ENCODE data around the gene TRAF3. TPM values are rescaled to one million over a fixed set of nuclear protein-coding genes. Genes with fewer than 3 reads are reported as not detected.

The TRAF3 gene
- total RNA-seq, 6 experiments from 2014 or later = 19.9 to 28.8 (median 22.6) TPM

- Mint-ChIP-seq H3K4me1 (ENCODE audit: low read depth) (peaks cover 20% of the 10 kb centered on the region), H3K36me3 (ENCODE audit: low read depth) (no peaks in the 10 kb centered on the region), H3K9me3 (no peaks in the 10 kb centered on the region), H3K4me3 (no peak overlapping the region), H3K27me3 (ENCODE audit: insufficient read depth) (no peaks in the 10 kb centered on the region), H3K27ac (no peak overlapping the region)
- TF ChIP-seq CTCF (IDR thresholded peaks at IDR 0.05) = no peak
- no peak for DNase-seq
Measured at GRCh38 chr14:102811254-102811963, 34.2 kb downstream of the TRAF3 start.

GRCh38 chr14:102811971-102812370 lies 34.7 kb downstream of the TRAF3 start:
- H3K4me1 Mint-ChIP-seq (ENCODE audit: low read depth) = peaks cover 18% of the 10 kb centered on the region
- DNase-seq = no peak
- H3K9me3 Mint-ChIP-seq = no peaks in the 10 kb centered on the region
- no peaks in the 10 kb centered on the region; the same call in 1 of the 2 replicates for H3K27me3 Mint-ChIP-seq (ENCODE audit: insufficient read depth)
- no peaks in the 10 kb centered on the region for H3K36me3 Mint-ChIP-seq (ENCODE audit: low read depth)
- H3K27ac Mint-ChIP-seq = no peak overlapping the region
- TF ChIP-seq CTCF (IDR thresholded peaks at IDR 0.05) = no peak
- no peak overlapping the region for H3K4me3 Mint-ChIP-seq

GRCh38 chr14:102813691-102814090 lies 36.4 kb downstream of the TRAF3 start:
- H3K4me3 Mint-ChIP-seq = no peak overlapping the region
- H3K9me3 Mint-ChIP-seq = no peaks in the 10 kb centered on the region
- no peak for DNase-seq
- H3K27ac Mint-ChIP-seq = no peak overlapping the region
- H3K4me1 Mint-ChIP-seq (ENCODE audit: low read depth) = peaks cover 24% of the 10 kb centered on the region
- no peak for TF ChIP-seq CTCF (IDR thresholded peaks at IDR 0.05)
- H3K36me3 Mint-ChIP-seq (ENCODE audit: low read depth) = no peaks in the 10 kb centered on the region
- H3K27me3 Mint-ChIP-seq (ENCODE audit: insufficient read depth) = no peaks in the 10 kb centered on the region; the same call in 1 of the 2 replicates

- Mint-ChIP-seq H3K9me3 (no peaks in the 10 kb centered on the region), H3K4me3 (no peak overlapping the region), H3K27ac (no peak overlapping the region; the same call in 1 of the 2 replicates), H3K36me3 (ENCODE audit: low read depth) (no peaks in the 10 kb centered on the region), H3K27me3 (ENCODE audit: insufficient read depth) (no peaks in the 10 kb centered on the region; the same call in 1 of the 2 replicates), H3K4me1 (ENCODE audit: low read depth) (peaks cover 24% of the 10 kb centered on the region)
- TF ChIP-seq CTCF (IDR thresholded peaks at IDR 0.05) = no peak
- no peak for DNase-seq
Measured at GRCh38 chr14:102817318-102817717, 40.1 kb downstream of the TRAF3 start.

GRCh38 chr14:102817942-102818940 lies 41.0 kb downstream of the TRAF3 start:
- DNase-seq = no peak
- peaks cover 31% of the 10 kb centered on the region for H3K4me1 Mint-ChIP-seq (ENCODE audit: low read depth)
- no peak overlapping the region for H3K27ac Mint-ChIP-seq

More at GRCh38 chr14:102817942-102818940, 41.0 kb downstream of the TRAF3 start:
- Mint-ChIP-seq H3K9me3 (no peaks in the 10 kb centered on the region), H3K4me3 (no peak overlapping the region), H3K27me3 (ENCODE audit: insufficient read depth) (no peaks in the 10 kb centered on the region; the same call in 1 of the 2 replicates), H3K36me3 (ENCODE audit: low read depth) (no peaks in the 10 kb centered on the region)
- TF ChIP-seq CTCF (IDR thresholded peaks at IDR 0.05) = no peak
